ENCODE results near the gene ERG. TPM values are rescaled to one million over a fixed set of nuclear protein-coding genes. Genes with fewer than 3 reads are reported as not detected.

ERG gene
- total and polyA plus RNA-seq, 2 of the 8 experiments (the other 6 are each of a cell fraction or from before 2014, with no cell fraction given): 1.0 to 3.0 TPM

DNA sequence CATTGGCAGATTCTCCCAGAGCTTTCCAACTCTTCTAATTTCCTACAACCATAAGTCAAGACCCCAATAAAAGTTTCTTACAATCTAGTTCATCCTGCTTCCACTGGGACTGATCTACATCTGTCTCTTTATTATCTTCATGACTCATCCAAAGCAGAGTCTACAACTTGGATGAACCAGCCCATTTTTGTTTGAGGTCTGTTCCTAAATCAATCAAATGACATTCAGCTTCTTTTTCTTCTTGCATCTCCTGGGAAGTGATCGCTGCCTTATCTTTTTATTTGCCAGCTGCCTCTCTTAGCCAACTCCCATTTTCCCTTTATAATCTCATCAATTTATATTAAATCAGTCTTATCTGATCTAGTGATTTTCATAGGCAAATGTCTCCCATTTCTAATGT, 105.6 kb downstream of the ERG start (continued):
- no peak for TF ChIP-seq CBX8 (IDR thresholded peaks at IDR 0.05; ENCODE audit: borderline replicate concordance, low read depth, low read length)
- TF ChIP-seq, protein P1, sequence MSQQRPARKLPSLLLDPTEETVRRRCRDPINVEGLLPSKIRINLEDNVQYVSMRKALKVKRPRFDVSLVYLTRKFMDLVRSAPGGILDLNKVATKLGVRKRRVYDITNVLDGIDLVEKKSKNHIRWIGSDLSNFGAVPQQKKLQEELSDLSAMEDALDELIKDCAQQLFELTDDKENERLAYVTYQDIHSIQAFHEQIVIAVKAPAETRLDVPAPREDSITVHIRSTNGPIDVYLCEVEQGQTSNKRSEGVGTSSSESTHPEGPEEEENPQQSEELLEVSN (IDR thresholded peaks at IDR 0.05): no peak
- no peak for TF ChIP-seq POLR2A (IDR thresholded peaks at IDR 0.05; ENCODE audit: control extremely low read depth in 1 of 2, low read depth in 2 of 2, low read length in 2 of 2)
- TF ChIP-seq TEAD4 (IDR thresholded peaks at IDR 0.05; ENCODE audit: low read depth, low read length): no peak
- no peak for TF ChIP-seq TBP (IDR thresholded peaks at IDR 0.05; ENCODE audit: low read depth, low read length)
- TF ChIP-seq EGR1 (IDR thresholded peaks at IDR 0.05; ENCODE audit: borderline replicate concordance, low read depth, low read length): no peak
- no peak for TF ChIP-seq SP2 (IDR thresholded peaks at IDR 0.05; ENCODE audit: low read length)

Measured in H1 (cell line).